Activated CD8-positive, alpha-beta memory T cell treated with anti-CD3 and anti-CD28 coated beads for 48 hours (primary cell): ENCODE measurements around the gene STAT4.

ENCODE experiments used
- DNase-seq, 3 experiments: peaks; one replicate each; pipeline ENCODE4 v3.0.0-alpha.2; 2020; ENCODE audit warnings: low read depth in 2 of 3, low spot score in 2 of 3

The STAT4 gene, protein sequence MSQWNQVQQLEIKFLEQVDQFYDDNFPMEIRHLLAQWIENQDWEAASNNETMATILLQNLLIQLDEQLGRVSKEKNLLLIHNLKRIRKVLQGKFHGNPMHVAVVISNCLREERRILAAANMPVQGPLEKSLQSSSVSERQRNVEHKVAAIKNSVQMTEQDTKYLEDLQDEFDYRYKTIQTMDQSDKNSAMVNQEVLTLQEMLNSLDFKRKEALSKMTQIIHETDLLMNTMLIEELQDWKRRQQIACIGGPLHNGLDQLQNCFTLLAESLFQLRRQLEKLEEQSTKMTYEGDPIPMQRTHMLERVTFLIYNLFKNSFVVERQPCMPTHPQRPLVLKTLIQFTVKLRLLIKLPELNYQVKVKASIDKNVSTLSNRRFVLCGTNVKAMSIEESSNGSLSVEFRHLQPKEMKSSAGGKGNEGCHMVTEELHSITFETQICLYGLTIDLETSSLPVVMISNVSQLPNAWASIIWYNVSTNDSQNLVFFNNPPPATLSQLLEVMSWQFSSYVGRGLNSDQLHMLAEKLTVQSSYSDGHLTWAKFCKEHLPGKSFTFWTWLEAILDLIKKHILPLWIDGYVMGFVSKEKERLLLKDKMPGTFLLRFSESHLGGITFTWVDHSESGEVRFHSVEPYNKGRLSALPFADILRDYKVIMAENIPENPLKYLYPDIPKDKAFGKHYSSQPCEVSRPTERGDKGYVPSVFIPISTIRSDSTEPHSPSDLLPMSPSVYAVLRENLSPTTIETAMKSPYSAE

DNA sequence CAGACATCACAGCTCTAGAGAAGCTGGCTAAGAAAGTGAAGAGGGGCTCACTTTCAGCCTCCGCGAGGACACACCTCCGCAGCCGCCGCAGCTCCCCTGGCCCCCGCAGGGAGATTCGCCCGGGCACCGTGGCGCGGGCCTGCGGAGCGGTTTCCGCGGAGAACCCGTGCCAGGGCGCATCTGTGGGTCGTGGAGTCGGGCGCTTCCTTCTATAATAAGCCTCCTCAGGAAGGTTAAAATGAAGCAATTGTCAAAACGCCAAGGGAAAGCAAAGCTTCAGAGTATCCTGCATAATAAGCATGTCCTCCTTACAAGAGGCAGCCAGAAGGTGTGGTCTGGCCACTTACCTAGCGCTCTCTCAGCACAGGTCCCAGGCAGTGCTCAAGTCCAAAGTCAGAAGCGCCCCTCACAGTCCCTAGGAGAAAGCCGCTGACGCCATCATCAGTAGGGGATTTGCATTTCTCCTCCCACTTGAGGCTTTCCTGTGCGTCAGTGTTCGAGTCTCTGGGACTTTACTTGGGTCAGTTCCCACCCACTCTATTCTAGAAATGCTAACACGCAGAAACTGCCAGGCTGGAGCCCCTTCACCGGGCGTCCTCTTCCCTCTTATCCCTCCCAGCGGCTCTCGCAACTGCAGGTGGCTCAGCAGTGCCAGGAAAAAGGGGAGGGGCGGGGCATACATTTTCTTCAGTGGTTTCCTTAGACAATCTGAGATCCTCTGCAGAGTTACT is at the start of gene STAT4:
STAT4 (minus strand) TSS at position 395 of the 731 bp plus-strand sequence. CDS start 2,791 bp downstream, outside the sequence.
- peak; percentile 47 to 70 (median 55) for DNase-seq

DNA sequence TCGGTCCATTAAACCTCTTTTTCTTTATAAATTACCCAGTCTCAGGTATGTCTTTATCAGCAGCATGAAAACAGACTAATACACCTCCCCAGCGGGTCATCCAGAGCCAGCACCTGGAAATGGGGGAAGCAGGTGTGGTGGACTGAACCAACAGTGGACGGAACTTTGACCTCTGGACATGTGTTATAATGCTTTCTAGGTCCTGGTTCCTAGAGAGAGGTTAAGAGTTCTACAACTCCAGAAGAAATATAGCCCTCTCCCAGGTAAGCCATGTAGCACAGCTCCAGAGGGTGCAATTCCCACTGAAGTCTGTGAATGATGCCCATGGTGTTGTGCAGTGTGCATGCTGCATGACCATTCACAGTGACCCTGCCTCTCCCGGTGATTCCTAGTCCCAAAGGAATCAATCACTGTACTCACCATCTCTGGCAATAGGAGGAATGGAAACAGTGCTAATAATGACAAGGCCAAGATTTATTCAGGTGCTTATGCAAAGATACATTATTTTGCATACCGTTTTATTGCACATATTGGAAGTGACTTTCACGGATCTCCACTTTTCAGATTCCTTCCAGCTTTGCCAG is 49.2 kb upstream of the STAT4 start:
- DNase-seq: no peak

DNA sequence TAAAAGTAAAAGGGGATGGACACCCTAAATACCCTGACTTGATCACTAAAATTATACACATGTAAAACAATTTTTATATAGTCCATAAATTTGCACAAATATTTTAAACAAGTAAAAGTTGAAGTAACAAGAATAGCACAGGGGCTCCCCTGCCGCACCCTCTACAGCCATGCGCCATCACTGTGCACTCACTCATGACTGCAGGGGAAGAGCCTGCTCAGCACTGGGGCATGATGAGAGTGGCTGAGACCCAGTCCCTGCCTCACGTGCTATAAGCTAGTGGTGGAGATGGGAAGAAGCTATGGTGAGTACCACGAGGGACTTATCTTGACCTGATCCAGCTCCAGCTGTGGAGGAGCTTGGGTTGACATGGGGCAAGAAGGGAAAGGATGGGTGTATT is 47.5 kb upstream of the STAT4 start:
- DNase-seq: no peak

DNA sequence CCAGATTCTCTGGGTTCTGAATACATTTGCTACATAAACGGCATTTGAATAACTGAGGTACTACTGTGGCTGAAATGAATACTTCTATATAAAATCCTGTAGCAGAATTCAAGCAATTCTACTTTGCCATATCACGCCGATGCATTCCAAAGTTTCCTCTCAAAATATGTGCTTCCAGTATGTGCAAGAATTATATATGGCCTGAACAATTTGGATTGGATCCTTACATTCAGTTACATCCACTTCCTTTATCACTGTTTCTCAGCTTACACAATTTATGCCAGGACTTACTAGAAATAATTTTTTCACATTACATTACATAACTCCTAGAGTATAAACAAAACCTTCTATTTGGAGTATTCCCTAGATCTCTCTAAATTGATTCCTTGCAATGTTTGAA is 46.3 kb upstream of the STAT4 start:
- no peak for DNase-seq

DNA sequence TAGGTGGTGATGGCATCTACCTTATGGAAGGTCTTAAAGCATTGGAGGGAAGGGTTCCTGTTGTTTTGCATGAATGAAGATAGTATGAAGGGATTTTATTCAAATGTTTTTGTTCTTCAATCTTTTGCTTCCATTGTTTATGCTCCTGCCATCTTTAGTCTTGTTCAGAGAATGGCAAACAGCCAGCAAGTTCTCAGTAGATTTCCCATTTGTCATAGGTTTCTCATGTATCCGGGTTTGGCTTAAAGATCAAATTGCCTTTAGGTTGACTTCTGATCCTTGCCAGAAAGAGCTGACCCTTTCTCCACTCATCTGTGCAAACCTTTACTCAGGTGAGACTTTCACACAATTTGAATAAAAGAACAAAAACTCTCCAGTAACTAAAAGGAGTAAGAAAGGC is 44.2 kb upstream of the STAT4 start:
- no peak for DNase-seq

DNA sequence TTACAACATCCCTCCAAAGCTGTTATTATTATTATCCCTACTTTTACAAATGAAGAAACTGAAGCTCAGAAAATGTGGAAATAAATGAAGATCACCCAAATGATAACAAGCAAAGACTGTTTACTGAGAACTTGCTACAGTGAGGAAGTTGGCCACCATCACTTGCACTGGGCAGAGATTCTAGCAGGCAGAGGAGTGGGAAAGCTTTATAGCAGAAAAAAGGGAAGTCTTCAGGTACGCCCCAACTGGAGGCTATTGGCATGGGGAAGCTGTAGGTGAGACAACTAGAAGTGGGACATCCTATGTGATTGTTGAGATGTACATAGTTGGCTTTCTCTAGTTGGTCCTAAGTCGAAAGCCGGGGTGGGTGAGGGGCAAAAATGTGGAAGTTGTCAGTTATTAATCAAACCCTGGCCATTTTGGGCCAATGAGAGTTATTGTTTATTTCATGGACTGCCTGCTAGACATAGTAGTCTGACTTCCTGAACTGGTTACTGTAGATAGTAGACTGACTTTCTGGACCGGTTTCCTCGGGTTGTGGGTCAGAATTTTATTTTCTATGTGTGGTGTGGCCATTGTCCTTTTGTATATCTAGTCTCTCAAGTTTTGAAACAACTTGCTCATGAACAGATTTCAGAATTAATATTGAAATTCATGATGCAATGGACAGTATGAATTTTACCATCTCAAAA is 40.2 kb upstream of the STAT4 start:
- DNase-seq: no peak

DNA sequence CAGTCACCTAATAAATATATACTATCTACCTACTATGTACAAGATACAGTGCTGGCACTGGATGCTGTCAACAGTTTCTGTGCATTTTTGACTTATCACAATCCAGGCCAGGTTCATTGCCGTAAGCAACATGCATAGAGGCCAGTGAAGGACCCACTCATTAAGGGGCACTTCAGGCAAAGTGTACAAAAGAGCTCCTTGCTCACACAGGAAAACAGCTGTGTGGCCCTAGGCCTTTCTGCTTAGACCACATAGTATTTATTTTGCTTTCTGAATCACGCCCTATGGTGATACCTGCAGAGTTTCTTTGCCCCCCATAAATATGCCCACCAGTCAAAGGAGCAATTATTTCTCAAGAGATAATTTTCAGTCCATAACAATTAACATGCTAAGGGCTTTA is 39.6 kb upstream of the STAT4 start:
- no peak for DNase-seq

DNA sequence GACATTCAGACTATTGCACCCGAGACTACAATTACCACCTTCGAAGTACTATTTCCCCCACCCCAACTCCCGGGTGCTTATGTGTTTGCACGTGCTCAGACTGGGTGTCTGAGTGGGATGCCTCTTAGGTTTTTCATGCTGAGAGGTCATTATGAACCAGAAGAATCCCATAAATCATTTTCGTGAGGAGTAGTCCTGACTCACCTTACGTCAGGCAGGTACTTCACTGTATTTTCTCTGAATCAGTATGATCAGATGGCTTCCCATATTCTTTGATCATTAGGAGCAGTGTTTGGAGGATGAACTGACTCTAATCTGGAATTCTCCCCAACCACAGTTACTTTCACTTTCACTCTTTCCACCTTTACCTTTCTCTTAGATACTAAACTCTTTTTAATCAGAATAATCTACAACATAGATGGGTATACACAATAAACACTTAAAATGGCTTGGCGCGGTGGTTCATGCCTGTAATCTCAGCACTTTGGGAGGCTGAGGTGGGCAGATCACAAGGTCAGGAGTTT is 38.4 kb upstream of the STAT4 start:
- no peak for DNase-seq

DNA sequence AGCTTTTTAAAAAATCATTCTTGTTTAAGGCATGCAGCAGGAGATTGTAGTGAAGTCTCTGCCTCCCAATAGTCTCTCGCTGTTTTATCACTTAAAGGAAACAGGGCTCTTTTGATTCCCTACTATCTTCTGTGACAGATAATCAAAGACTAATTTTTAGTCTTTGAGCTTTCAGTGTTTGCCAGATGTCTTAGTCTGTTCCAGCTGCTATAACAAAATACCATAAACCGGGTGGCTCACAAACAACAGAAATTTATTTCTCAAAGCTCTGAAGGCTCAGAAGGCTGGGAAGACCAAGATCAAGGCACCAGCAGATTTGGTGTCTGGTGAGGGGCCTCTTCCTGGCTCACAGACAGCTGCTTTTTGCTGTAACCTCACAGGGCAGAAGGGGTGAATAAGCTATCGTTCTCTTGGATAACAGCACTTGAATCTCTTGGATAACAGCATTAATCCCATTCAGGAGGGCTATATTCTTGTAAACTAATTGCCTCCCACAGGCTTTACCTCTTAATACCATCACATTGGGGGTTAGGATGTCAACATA is 37.8 kb upstream of the STAT4 start:
- DNase-seq: no peak

DNA sequence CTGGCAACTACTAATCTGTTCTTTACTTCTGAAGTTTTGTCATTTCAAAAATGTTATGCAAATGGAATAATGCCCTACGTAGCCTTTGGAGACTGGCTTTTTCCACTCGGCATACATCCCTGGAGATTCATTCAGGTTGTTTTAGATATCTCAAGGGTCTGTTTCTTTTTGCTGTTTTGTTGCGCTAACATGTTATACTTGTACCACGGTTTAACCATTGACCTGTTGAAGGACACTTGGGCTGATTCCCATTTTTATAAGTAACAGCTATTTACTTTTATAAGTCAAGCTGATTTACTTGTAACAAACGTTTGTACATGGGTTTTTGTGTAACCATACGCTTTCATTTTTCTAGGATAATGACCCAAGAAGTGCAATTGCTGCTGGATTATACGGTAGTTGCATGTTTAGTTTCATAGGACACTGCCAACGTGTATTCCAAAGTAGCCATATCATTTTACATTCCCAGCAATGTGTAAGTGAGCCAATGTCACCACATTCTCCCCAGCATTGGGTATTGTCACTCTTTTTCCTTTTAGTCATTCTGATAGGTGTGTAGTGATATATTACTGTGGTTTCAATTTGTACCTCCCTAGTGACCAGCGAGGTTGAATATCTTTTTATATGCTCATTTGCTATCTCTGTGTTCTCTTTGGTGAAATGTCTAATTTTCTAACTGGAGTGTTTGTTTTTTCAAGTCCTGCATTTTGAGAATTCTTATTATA is 36.5 kb upstream of the STAT4 start:
- DNase-seq: no peak

DNA sequence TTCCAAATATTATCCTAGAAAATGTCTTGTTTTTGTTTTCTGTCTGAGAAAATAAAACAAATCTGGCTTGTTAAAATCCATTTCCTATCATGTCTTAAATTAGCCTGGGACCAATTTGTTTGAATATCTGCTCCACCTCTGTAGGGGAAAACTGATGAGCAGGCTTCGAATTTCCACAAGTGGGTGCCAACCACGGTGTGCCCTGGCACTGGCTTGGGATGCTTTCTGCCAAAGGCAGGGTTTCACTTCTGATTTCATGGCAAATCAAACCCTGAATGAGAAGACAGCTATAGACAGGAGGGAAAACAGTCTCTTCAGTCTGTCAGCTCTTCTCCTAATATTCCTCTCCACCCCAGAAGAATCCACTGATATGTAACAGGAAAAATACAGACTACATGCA is 33.7 kb upstream of the STAT4 start:
- DNase-seq: no peak

DNA sequence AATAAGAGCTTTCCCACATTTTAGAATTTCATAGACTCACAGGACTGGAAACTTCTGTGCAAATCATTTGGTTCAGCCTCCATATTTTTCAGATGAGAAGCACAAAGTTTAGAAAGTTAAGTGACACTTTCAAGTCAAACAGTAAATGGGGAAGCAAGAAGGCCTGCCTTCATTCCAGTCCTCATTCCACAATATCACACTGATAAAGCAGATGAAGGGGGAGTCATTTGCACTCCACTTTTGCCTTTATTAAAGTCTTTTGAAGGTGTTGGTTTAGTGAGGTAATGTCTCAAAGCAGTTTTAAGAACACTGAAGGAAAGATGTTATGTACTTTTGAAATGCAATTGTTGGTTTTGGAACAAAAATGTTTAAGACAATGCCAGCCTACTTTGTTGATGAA is 32.7 kb upstream of the STAT4 start:
- no peak for DNase-seq

DNA sequence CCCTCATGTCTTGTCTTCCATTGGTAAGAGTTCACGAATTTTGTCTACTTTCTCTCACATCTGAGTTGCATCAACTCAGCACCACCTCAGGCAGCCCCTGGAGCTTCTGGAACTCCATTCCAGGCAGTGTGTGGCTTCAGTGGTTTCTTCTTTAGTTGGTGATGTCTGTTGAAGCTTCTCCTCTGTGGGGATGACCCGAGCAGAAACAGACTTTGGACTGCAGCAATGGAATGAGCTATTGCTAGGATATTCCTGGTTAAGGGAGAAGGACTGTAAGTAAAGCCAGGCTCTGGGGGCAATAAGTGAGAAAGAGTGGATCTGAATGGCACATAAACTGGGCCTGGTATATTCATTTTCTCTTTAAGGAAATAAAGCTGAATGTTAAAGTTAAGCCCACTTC is 32.3 kb upstream of the STAT4 start:
- DNase-seq: no peak

DNA sequence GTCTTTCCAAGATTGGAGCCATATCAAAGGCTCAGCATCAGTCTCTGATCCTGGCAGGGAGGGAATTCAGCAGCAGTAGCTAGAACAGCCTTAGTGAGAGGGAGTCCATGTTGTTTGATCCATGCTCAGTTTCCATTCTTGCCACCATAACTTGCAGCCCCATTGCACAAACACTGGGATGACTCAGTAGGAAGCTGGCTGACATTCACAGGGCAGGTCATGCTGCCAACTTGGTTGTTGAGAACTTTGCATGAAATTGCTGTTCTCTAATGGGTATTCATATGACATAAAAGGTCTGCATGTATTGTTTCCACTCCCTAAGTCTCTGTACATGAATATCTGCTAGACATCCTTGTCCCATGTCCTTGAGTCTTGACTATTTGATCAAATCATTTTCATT is 29.9 kb upstream of the STAT4 start:
- DNase-seq: no peak

DNA sequence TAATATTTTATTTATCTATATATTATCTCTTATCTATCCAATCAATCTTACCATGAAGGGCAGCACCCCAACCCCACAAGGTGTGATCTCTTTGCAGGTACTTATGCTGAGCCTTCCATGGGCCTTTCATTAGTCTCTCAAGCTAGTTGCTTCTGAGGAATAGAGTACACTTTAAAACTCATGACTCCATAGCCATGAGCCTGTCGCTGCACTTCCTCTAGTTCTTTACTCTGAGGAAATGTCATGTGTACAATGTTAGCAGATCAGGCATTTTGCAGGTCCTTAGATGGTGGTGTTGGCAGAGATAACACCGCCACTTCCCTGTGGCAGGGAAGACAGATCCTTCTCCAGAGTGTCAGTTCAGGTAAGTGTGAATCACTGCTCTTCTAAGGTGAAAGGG is 29.5 kb upstream of the STAT4 start:
- DNase-seq: no peak

DNA sequence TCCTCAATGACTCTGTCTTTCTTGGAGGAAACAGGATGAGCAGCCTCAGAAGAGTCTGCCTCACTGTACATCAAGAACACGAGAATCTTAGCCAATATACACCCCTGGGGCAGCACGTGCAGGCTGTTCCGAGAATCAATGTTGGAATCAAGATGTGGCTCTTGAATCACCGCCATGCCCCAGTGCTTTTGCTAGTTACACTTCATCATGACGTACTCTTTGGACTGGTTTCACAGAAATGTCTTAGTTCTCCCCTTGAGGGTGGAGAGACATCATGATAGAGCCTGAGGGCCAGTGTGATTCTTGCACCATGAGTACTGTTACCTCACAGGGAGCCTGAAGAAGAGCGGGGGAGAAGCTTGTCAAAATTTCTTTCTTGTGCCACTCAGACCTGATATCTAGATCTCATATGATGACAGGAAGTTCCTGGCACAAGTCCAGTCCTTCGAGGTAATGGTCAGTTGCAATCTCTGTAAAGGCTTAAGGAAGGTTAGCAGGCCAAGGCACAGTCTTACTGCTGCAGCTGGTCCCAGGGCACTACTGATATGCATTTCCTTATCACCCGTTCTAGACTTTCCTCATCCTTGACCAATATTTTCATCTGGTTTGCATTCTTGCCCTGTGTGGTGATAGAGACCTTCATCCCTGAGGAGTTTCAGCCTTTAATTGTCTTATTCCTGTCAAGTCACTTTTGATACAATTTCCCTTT is 28.2 kb upstream of the STAT4 start:
- no peak for DNase-seq

DNA sequence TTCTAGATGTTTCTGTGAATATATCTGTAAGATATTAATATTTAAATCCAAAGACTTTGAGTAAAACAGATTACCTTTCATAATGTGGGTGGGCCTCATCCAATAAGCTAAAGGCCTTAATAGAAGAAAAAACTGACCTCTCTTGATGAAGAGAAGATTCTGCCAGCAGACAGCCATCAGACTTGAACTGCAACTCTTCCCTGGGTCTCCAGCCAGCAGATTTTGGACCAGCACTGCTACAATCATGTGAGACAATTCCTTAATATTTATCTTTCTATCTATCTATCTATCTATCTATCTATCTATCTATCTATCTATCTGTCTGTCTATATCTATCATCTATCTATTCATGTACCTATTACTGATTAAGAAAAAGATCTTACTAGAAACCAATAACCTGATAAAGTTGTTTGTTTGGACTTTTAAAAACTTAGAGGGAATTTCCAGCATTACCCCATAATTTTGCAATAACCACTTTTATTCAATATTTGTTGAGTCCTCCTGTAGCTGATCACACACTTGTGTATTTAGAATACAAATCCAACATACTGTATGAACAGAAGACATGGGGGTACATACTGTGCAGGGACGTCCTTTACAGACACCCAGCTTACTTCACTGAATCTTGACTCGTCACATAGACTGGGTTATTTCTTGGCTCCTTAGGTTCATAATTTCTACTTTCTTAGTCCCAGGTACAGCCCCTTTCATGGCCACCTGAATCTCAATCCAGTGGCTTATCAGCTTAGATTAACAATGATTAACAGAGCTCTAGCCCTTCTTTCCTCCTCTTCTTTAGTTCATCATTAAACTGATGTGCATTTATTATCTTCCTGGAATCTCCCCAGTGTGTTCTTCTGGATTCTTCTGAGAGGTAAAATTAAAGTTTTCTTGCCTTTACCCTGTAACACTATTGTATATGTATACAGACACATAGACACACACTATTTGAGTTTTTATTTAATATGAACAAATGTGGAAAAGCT is 27.2 kb upstream of the STAT4 start:
- DNase-seq: no peak
